ENCODE results near the gene EMP1.

The EMP1 gene

DNA sequence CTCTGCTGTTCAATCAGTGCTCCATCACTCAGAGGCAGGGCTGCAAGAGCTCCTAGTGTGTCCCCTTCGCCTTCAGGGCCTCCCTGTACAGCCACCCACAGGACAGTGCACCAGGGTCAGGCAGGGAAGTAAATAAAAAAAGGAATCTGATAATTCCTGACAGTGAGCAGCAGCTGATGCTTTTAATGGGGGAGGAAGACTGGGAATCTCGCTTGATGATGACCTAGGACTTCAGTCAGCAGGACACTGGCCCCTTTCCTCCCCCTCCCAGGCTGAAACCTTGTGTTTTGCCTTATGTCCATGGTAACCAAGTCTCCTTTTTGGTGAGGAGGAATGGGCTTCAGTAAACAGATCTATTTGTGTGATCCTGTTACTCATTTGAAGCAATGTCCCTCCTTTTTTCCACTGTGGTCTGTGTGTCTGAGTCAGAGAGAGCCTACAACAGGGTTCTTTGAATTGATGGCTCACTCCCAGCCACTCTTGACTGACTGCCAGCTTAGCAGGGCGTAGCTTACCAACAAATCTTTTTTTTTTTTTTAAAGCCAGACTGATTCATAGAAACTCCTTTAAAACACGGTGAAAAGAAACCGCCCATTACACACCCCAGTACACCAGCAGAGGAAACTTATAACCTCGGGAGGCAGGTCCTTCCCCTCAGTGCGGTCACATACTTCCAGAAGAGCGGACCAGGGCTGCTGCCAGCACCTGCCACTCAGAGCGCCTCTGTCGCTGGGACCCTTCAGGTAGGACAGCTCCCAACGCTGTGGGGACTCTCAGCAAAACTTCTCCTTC is at the start of gene EMP1:
Gene EMP1, plus strand, starts transcription at position 597 of the 792 bp plus-strand sequence. CDS start 14,785 bp downstream, outside the sequence.
- peak; percentile 75 to 81 for DNase-seq

DNA sequence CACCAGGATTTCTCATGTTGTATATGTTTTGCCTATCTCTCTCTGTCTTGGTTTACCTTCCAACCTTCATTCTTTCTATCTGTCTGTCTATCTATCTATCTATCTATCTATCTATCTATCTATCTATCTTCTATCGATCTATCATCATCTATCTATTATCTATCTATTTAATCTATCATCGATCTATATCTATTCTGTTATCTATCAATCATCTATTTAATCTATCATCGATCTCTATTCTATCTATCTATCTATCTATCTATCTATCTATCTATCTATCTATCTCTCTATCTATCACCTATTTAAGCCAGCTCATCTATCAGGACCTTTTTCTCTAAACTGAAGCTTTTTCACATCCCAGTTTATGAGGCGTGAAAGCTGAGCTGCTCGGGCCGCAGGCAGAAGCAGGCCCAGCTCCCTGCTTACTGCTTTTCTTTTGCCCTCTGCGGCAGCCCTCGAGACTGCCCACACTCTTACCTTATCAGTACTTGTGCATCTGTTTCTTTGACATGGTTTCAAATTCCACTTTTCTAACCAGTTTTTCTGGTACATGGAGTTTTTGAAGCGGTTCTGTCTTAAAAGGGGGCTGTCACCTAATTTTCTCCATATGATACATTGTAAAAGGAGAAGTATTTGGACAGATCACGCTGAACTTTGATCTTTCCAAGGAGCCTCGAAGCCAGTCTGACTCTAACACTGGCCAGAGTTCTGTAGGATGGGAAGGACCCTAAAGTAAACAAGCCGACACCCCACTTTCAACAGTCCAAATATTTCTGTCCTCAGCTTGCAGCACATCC is 48.6 kb upstream of the EMP1 start:
- DNase-seq, result no peak

DNA sequence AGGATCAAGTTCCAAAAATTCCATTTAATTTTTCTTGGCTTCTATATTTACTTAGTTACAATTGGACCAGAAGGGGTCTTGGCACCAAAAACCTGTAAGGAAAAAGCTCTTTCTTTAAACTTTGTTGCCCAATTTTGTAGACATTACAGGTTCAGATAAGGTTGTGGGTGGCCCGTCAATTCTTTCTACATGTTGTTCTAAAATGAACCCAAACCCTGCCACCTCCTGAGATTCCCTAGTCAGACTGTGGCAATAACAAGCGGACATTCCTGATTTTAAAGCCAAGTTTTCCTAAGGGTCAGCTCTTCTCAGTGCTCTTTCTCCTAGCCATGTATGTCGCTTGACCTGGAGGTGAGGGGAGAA is 48.1 kb upstream of the EMP1 start:
- no peak for DNase-seq

- no peak for DNase-seq
These were observed 47.1 kb upstream of the EMP1 start for GRCh38 chr12:13149411-13149810.

- no peak for DNase-seq
These were observed 44.2 kb upstream of the EMP1 start for GRCh38 chr12:13152281-13152680.

- no peak for DNase-seq
These were observed 43.8 kb upstream of the EMP1 start for GRCh38 chr12:13152756-13153155.

GRCh38 chr12:13153180-13153579 is 43.3 kb upstream of the EMP1 start:
- DNase-seq, result no peak

GRCh38 chr12:13154027-13154538 is 42.4 kb upstream of the EMP1 start:
- no peak for DNase-seq

- no peak for DNase-seq
These were observed 41.7 kb upstream of the EMP1 start for GRCh38 chr12:13154831-13155230.

GRCh38 chr12:13156277-13156676 is 40.2 kb upstream of the EMP1 start:
- no peak for DNase-seq

DNA sequence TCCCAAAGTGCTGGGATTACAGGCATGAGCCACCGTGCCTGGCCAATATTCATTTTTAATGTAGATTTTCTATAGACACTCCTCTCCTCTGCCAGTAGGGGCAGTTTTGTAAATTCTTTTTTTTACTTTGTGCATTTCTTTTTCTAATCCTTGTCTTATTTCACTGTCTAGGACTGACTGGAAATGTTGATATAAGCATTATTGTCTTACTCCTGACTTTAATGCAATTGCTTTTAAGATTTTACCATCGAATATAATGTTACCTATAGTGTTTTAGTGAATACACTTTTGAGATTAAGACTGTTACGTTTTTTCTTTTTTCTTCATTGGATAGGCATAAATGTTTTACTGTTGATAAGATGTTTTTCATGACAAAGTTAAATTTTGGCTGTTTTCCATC is 35.4 kb upstream of the EMP1 start:
- DNase-seq, result no peak

DNA sequence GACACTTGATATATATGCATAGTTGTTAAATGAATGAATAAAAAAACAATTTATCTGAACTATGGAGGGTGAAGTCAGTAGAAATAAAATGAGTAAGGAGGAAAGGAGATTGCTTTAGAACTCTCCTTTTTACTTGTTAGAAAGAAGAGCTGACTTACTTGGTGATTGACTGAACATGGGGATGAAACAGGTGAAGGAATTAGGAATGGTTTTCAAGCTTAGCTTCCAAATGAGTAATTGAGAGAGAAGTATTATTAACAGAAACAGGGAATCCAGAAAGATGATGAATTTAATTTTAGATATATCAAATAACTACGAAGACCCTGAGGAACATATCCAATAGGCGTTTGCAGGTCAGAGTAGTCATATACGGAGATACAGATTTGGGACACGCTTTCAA is 33.6 kb upstream of the EMP1 start:
- no peak for DNase-seq

GRCh38 chr12:13163868-13164635 is 32.5 kb upstream of the EMP1 start:
- DNase-seq, result no peak

- DNase-seq, result no peak
These were observed 31.5 kb upstream of the EMP1 start for GRCh38 chr12:13164921-13165616.

DNA sequence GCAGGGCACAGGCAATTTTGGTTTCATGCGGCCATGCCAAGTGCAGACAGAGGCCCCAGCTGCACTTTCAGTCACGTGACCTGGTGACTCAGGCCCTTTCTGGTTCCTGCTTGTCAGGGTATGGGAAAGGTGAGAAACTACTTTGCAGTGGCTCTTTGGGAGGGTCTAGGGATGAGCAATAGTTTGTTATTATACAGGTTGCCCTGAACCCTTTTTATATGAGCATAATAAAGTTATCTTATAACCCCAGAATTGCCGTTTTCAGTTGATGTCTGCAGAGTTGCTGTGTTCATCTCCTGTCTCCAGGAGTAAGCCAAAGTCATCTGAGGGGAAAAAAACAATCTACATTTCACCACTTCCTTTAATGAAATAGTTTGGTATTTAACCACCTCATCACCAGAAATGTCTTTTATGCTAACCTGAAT is 30.9 kb upstream of the EMP1 start:
- peak; percentile 73 to 75 for DNase-seq

DNA sequence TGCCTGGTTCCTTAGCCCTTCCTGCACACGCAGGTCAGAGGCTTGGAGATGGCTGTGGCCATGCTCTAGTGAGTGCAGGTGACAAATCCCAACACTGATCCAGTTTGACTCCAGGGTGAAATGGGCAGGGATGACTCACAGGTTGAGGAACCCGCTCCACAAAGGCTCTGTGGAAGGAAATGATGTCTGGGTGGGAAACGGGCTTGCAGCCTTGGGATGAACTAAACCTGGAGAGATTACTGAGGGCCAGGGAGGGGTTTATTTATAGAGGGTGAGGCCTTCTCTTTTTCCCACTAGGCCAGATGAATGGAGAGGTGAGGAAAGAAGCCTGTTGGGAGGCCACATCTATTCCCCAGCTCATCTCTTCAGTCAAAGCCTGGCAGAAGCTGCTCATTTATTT is 29.3 kb upstream of the EMP1 start:
- no peak for DNase-seq

DNA sequence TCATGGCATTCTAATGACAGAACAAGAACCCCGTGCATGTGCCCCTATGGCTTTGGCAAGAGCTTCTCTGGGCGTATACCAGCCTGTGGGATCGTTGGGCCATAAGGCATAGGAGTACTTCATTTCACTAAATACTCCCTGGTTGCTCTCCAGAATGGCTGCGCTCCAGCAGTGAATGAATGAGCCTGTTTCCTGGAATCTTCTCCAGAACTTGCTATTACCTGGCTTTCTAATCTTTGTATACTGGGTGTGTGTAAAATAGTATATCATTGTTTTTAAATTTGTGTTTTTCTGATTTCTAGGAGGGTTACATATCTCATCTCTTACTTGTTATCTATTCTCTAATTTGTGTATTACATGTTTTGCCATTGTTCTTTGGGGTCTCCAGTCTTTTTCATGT is 28.6 kb upstream of the EMP1 start:
- DNase-seq, result no peak

GRCh38 chr12:13169272-13169671 is 27.3 kb upstream of the EMP1 start:
- DNase-seq, result no peak

DNA sequence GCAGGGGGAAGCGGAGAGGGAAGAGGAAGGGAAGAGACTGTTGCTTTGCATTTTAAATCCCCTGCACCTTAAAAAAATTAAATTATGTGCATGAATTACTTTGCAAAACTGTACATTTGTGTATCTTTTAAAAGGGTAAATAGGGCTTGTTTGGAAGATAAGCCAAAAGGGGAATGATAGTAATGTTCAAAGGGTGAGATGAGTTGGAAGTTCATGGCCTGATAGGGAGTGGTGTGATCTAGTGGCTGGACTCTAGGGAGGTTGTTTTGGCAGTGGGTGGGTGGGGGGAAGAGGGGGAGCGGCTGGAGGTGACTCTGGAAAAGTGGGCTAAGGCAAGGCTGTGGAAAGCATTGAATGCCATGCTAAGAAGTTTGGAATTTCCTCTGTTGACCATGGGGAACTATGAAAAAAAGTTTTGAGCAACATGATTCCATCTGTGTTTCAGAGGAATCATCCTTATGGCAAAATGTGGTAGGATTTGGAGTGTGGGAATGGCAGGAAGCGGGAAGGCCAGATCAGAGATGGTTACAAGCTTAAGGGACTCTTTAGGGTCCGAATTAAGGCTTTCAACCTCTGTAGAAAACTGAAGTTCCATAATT is 25.5 kb upstream of the EMP1 start:
- DNase-seq, result no peak

- no peak for DNase-seq
These were observed 24.3 kb upstream of the EMP1 start for GRCh38 chr12:13171921-13172859.
